OCI-LY7 (cell line): ENCODE measurements around the gene SMARCAL1.

Experiments used
- EZH2phosphoT487 ChIP-seq: fragments of 200-600 bp; sonication (generic); IDR thresholded peaks from 2 replicates; pipeline ENCODE4 v1.6.1; 2018; ENCODE audit warnings: low read depth, borderline replicate concordance, mild to moderate bottlenecking, mixed run types, antibody characterized with exemption, low read length, moderate library complexity, mixed read lengths
- TF ChIP-seq, protein P1 (sequence below): fragments of 200-600 bp; sonication (generic); conservative IDR thresholded peaks from 2 replicates; pipeline ENCODE4 v1.5.1; 2014; ENCODE audit warnings: mild to moderate bottlenecking, antibody characterized with exemption, low read length, moderate library complexity, mixed read lengths

DNA sequence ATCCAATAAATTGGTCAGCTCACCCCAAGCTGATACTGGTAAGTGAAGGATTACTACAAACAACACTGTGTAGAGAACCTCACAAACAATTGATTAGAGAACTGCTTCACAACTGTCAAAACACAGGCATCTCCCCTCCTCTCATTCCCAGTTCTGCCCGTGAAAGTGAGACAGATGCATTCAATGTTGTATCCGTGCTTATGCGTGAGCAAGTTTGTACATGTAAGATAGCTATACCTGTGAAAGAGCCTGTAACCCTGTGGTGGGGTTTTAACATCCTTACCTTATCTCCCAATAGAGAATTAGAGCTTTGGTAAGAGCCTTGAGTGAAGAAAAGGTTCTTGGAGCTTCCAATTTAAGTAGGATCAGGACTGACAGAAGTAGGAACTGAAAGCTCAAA is 49.1 kb upstream of the SMARCAL1 start:
- TF ChIP-seq, protein P1, sequence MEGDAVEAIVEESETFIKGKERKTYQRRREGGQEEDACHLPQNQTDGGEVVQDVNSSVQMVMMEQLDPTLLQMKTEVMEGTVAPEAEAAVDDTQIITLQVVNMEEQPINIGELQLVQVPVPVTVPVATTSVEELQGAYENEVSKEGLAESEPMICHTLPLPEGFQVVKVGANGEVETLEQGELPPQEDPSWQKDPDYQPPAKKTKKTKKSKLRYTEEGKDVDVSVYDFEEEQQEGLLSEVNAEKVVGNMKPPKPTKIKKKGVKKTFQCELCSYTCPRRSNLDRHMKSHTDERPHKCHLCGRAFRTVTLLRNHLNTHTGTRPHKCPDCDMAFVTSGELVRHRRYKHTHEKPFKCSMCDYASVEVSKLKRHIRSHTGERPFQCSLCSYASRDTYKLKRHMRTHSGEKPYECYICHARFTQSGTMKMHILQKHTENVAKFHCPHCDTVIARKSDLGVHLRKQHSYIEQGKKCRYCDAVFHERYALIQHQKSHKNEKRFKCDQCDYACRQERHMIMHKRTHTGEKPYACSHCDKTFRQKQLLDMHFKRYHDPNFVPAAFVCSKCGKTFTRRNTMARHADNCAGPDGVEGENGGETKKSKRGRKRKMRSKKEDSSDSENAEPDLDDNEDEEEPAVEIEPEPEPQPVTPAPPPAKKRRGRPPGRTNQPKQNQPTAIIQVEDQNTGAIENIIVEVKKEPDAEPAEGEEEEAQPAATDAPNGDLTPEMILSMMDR: no peak
- TF ChIP-seq EZH2phosphoT487: no peak
